NCI-H2107 (cell line): ENCODE measurements around the gene VWA2.

Source experiments
- DNase-seq: peaks from one replicate; lab custom pipeline; 2025; lab: John Stamatoyannopoulos, UW

VWA2 gene

DNA sequence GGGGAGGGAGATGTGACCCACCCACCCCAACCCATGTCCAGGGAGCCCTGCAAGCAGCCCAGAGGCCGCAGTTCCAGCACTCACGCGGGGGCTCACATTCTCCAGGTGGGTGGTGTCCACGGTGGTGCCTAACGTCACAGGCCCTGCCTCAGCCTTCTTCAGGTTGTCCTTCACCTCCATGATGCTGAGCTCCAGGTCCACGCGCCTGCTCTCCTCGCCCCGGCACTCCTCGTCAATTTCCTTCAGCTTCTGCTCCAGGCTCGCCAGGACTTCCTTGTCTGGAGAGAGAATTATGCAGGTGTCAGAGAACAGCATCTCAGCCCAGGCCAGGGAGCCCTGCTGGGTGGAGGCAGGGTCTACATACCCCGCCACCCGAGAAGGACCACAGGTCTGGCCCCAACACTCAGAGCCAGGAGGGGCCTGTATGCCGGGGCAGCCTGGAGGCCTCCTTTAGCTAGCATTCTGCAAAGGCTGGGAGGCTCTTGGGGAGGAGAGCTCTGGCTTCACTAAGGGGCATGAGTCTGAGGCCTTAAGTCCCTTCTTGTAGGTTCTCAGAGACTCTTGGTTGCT is 58.2 kb downstream of the VWA2 start:
- DNase-seq = no peak

DNA sequence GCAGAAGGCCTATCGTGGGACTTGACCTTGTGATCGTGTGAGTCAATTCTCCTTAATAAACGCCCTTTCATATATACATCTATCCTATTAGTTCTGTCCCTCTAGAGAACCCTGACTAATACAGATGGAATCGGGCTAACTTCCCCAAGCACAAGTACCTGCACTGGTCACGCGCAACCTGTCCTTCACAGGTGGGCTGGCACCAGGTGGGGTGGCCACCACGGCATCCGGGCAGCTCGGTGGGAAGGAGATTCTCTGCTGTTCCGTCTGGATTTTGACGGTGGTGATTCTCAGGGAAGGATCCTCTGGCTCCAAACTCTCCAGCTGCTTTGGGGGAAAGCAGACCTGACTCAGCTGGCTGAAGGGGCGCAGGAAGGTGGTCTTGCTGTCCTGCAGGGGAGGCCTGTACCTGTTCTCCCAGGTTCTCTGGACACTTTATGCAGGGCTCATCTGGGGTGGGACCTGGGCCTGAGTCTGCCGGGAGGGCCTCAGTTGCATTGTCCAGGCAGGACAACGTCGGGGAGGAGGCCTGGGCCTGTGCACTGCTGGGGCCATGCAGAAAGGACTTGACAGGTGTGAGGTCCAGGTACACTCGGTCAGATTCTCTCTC is 61.1 kb downstream of the VWA2 start:
- no peak for DNase-seq

DNA sequence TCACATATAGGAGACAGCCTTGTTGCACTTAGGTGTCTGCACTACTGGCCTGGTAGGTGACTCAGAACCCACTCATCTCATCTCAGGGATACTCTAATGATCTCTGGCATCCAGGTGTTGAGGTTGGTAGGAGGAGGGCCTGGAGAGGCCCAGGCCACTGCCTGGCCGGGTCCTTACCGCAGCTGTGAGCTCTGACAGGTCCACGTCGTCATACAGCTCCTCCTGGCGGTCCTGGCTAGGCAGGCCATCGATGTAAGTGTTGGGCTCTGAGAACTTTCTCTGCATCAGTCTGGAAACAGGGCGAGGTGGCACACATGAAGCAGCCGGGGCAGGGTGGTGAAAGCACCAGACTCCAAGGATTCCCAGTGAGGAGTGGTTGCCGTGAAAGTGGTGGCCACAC is 62.1 kb downstream of the VWA2 start:
- DNase-seq = no peak

DNA sequence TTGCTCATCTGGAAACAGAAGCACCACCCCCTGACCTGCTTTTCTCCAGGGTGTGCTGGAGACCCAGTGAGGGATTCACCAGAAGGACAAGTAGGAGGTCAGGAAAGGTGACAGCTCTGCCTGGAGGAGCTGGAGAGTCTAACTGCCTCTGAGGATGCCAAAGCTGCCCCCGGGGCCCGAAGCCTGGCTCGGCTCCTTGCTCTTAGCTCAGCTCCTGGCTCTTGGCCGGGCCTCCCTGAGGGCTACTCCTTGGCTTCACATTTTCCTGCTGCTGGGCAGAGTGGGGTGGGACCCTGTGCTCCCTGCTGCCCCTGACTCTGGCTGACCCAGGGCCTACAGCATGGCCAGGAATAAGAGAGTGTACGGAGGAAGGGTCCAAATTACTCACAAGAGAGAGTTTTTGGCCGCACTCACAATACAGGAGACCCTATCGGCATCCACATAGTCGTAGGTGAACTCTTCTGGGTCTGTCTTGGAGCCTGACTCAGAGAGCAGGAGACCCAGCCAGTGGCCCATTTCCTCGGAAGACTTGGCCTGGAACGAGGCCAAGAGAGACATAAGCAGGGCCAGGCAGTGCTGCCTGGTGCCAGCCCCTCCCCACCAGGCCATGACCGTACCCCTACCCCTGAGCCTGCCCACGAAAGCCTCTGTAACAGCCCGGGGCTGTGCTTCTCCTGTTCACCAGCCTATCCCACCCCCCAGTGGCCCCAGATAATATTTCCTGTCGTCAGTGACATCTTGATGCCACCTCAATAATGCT is 63.1 kb downstream of the VWA2 start:
- no peak for DNase-seq

DNA sequence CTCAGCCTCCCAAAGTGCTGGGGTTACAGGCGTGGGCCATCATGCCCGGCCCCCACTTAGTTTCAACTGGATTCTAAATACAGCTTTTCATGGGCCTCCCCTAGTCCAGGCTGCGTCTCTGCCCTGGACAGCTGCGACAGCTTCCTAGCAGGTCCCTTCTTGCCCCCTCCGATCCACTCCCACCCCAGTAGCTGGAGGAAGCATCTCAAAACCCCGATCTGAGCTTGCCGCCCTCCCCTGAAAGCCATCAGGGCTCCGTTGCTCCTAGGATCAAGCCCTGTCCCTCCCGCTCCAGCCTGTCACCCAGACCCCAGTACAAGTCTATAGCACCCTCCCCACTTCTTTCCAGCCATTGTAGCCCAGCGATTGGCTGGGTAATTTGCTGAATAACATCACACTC is 64.5 kb downstream of the VWA2 start:
- DNase-seq = no peak

DNA sequence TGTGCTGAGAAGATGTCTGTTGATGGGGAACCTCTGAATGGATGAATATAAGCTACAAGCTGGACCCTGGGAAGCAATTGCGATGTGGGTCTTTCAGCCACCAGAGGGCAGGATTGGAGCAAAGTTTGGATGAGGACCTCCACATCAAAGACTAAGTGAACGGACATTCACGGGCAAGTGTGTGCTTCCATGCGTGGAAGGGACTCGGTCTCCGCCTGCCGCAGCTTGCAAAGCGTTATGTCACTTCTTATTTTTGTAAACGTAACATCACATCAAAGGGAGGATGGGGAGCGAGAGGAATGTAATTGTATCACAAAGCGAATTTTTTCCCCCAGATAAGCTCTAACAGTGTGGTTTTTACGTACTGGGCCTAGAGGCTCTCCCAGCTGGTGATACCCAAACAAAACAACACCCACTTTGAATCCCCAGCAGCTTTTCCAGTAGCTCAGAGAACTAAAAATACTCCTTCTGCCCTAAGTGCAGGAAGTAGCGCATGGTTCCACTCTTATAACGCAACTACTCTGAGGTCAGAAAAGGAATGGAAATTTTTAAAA is 65.0 kb downstream of the VWA2 start:
- peak; percentile 7 for DNase-seq

DNA sequence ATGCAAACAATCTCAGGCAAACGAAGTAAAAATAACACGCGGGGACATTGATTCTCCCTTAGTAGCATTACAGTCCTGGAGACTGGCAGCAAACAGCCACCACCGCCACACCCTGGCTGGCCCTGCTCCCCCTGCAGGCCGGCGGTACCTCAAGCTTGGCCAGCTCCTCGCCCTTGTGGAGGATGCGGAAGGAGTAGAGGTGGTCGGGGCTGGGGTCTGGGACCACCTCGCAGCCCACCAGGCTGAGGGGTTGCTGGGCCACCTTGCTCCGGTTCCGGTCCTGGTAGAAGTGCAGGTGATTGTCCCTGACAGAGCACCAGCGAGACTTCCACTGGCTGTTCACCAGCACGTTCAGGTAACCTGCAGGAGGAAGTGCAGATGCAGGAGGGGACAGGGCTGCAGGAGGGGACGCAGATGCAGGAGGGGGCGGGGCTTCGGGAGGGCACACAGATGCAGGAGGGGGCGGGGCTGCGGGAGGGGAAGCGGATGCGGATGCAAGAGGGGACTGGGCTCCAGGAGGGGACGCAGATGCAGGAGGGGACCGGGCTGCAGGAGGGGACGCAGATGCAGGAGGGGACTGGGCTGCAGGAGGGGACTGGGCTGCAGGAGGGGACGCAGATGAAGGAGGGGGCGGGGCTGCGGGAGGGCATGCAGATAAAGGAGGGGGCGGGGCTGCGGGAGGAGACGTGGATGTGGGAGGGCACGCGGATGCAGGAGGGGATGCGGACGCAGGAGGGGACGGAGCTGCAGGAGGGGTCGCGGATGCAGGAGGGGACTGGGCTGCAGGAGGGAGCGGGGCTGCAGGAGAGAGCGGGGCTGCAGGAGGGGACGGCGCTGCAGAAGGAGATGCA is 65.7 kb downstream of the VWA2 start:
- no peak for DNase-seq

DNA sequence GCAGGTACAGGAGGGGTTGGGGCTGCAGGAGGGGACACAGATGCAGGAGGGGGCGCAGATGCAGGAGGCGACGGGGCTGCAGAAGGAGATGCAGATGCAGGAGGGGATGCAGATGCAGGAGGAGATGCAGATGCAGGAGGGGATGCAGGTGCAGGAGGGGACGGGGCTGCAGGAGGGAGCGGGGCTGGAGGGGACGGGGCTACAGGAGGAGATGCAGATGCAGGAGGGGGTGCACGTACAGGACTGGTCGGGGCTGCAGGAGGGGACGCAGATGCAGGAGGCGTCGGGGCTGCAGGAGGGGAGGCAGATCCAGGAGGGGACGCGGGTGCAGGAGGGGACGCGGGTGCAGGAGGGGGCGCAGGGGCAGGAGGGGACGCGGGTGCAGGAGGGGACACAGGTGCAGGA is 66.5 kb downstream of the VWA2 start:
- DNase-seq = no peak

DNA sequence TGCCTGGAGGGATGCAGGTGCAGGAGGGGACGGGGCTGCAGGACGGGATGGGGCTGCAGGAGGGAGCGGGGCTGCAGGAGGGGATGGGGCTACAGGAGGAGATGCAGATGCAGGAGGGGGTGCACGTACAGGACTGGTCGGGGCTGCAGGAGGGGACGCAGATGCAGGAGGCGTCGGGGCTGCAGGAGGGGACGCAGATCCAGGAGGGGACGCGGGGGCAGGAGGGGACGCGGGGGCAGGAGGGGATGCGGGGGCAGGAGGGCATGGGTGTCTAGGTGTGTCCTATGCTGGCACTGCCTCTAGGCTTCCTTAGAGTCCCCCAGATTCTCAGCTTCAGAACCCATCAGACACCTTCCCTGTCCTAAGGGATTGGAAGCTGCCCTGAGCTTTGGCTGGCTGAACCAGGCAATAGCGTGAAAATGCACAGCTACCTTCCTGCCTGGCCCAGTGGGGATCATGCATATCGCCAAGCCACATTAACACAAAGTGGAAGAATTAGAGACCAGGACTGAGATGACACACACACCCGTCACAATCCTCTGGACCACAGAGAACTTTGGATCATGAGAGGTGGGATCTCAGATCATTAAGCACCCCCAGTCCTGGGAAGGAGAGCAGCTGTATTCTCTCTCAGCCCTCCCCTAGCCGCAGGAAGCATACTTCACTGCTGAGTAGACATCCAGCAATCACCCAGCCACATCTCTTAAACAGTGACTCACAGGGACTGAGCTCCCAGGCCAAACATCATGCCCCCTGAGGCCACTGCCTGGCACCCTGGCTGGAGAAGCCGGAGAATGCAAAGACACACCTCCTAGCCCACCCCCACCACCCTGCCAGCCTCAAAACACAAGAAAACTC is 67.3 kb downstream of the VWA2 start:
- DNase-seq = no peak

DNA sequence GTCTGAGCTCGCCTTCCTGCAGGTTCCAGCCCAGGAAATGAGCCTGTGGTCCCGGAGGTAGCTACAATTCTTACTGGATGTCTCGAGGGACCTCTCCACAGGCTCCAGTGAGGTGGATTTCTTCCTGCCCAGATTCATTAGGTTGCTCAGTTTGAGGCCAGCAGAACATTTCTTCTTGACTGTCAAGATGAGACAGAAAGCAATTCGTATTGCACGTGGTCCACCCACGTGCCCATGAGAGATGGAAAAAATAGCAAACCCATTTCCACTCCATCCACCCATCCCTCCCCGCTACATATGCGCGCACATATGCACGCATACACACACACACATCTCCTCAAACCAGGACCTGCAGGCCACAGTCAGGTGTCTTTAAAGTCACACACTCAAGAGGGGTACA is 68.7 kb downstream of the VWA2 start:
- no peak for DNase-seq

DNA sequence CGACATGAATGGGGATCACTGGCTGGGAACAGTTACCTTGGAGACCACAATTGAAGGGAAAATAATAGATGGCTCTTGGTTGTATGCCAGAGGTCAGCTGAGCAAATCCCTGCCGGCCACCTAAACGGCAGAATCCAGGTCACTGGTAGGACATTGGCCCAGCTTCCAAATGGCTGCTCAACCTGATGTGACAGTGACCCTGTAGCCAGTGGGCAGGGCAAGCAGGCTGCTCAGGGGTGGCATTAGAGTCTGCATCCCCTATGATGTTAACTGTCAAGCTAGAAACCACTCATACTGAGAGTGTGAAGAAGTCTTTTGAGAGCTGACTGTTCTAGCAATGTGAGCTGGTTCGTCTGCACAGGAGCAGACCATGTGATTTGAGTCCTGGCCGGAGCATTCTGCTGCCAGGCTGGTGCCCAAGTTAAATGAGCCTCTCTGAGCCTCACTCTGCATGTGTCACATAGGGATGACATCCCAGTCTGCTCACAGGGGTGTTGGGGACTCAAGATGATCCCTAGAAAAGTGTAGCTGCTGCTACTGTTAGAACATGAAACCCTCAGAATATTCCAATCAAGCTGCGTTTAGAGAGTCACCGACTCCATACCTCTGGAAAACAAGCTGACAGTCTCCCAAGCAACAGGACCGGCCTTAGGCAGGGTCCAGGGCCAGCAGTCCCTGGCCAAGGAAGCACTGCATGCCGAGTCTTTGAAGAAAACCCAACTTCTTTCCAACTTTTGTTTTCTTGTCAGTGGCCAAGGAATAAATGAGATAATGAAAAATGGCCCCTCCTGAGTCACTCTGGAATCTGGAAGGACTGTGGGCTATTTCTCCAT is 69.7 kb downstream of the VWA2 start:
- DNase-seq = no peak

DNA sequence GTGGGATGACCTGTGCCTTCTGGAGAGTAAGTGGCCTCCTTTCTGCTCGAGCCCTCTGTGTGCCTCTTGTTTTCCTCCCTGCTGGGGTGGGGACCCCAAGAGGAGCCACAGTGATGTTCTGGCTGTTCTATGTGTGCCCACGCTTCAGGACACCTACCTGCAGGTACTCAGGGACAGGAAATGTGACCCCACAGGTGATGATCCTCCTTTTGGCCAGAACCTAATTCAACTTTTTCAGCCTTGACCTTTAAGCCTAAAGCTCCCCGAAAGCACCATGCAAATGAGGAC is 70.3 kb downstream of the VWA2 start:
- DNase-seq = no peak

DNA sequence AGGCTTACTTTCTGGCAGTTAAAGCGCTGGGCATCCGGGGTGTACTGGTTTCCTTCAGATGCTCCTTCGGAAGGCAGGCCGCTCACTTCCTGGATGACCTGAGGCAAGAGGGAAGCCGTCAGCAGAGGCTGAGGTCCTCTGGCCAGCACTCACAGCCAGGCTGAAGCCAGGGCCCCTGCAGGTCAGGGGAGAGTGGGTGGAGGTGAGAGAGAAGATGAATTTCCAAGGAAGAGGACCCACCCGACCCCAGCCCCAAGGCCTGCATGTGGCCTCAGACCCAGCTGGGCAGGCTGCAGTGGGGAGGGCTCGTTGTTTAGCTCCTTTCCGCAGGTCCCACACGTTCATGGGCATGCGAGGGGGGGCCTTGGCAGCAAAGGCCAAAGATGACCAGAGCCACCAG is 71.3 kb downstream of the VWA2 start:
- DNase-seq = no peak

DNA sequence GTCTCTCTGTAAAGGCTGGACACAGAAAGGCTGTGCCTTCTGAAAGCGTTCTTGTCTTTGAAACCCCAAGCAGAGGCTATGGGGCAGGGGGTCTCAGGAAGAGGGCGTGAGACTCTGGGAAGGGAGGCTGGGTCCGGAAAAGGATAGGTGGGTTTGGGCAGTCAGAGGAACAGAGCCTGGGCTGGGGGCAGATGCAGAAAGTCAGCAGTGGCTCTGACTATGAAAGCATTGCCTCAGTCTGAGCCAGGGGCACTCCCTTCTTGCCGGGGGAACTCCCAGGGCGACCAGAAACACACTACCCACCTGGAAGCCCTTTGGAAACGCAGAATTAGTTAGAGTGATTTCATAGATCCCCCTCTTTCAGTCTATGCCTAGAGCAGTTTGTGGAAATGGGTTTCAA is 72.0 kb downstream of the VWA2 start:
- no peak for DNase-seq

DNA sequence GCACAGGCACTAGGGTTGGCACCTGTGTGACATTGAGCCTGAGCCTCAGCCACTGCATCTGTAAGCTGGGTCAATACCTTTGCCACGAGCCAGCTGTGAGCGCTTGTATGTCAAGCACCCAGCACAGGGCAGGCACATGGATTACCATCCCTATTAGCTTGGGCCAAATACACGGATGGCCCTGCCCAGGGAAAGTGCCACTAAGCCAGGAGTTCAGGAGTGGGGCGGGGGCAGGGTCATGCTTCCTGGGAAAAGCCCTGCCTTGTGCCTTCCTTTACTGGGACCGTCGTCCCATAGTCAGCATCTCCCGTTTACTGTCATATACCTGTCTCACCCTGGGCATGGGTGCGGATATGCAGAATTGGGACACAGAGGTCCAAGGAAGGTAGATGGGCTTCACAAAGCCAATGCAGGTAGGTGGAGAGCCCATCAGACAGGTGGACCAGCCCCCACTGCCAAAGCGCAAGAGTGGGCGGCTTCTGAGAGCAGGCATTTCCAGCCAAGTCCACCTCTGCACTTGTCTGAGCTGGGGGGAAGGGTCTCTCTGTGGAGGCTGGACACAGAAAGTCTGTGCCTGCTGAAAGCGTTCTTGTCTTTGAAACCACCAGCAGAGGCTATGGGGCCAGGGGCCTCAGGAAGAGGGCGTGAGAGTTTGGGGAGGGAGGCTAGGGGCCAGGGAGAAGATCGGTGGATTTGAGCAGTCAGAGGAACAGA is 72.6 kb downstream of the VWA2 start:
- no peak for DNase-seq

DNA sequence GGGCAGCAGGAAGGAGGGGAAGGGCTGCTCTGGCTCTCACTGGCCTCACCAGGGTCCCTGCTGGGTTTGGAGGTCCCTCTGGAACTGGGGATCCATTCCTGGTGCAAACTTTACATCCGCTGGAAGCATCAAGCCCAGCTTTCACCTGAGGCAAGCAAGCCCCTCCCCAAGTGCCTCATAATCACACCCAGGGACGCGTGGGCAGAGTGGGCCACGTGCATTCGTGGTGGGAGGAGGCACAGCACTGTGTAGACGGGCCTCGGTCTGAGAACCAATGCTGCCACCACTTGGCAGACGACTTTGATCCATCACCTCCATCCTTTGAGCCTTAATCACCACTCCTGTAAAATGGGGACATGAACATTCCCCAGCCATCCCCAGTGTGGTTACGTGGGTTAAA is 74.1 kb downstream of the VWA2 start:
- no peak for DNase-seq

DNA sequence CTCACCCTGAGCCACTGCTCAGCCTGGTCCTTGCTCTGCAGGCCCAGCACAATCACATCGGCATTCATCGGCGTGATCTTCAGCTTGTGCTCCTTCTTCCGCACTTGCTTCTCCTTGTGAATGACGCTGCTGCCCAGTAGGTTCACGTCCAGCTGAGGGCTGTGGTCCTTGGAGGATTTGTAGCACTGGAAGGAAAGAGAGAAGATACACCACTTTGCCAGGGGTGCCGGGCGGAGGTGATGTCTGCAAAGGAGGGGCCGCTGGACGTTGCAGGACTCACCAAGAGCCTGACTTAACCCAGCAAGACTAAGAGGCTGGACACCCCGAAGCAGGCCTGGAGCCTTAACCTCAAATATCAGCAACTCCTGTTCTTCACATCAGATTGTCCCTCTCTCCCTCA is 74.8 kb downstream of the VWA2 start:
- DNase-seq = no peak

DNA sequence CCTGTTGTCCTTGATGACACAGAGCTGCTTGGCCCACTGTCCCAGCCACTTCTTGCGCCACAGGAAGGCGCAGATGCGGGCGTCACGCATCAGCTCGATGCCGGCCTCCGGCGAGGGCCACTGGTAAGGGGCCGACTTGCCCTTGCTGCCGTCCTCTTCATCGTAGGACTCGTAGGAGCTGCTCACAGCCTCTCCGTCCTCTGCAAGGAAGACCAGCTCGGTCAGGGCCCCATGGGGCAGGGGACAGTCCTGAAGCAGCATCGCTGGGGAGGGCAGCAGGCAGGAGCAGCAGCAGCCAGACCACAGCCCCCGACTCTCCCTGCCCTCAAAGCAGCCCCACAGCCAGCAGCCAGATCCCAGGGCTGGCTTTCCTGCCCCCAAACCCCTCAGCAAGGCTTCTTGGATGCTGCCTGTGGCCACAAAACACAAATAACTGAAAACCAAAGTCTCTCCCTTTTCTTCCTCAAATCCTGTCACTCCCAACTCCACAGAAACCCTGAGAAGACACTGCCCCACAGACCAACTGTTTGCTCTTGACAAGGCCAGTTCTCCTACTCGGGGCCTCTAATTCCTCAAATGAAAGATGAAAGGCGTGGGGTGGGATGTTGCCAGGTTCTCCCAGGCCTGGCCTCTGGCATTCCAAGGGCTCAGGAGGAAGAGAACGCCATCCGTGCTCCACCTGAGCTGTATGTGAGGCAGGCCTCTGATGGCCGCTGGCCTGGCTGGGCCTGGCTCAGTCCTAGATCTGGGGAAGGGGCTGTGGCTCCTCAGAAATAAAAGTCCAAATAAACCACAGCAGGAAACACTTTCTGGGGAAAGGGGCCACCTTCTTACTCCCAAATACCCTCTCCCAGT is 76.7 kb downstream of the VWA2 start:
- DNase-seq = no peak

DNA sequence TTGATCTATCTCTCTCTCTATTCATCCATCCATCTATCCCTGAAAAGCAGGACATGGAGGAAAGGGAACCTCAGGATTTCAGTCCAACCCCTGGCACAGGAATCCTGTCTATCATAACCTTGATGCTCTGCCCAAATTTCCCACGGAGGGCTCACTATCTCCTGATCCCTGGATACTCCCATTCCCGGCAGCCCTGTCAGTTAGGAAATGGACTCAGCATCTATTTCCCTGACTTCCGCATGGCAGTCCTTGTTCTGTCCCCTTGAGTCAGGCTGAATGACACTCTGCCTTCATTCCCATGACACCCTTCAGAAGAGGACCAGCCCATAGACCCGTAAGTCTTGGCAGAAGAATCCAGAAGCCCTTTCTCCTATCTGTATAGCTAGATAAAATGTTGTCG is 77.7 kb downstream of the VWA2 start:
- DNase-seq = no peak
